HG03469 (cell line): Measurements from ENCODE around the gene NPFF.
A peak's percentile ranks its signal among the peaks of the same experiment; 100 is the strongest.
"Not testable (repeated sequence)": the region's sequence is repeated elsewhere in the genome, so short reads cannot be mapped to it uniquely, and the experiment has no call there.

Experiments
- ATAC-seq: cut with Tn5 transposase; IDR thresholded peaks from one replicate; pipeline ENCODE4 v1.9.1; 2021; ENCODE audit warnings: mild to moderate bottlenecking, moderate library complexity, moderate number of reproducible peaks; ENCODE audit not compliant: unreplicated experiment

The NPFF gene

DNA sequence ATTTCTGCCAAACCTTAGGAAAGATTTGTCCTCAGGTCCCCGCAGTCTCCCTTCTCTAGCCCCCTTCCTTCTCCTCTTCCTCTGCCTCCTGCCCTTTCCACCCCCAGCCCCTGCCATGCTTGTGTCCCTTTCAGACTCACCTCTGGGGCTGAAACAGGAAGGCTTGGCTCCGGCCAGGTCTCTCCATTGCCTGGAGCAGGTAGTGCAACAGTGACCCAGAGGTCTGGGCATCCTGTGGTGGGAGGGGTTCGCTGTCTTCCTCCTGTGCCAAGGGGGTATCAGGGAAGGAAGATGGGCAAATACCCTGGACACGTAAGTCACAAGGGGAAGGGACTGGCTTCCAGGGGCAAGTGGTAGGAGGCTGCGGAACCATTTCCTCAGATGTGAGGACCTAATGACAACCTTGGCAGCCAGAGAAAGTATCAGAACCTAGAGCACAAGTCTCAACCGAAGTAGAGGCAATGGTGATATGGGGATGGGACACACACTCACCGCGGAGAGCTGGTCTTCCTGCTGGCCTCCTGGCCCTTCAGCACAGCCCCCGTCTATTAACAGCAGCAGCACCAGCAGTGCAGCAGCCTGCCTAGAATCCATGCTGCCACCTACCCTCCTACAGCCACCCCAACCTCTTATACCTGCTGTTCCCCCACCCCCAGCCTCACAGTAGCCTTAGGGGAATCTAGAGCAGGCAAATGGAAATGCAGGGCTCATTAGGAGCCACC is at the start of gene NPFF:
Gene NPFF (minus strand): TSS at position 604 of the 722 bp plus-strand sequence. CDS start 10 bp downstream, at position 594.
- no peak for ATAC-seq

DNA sequence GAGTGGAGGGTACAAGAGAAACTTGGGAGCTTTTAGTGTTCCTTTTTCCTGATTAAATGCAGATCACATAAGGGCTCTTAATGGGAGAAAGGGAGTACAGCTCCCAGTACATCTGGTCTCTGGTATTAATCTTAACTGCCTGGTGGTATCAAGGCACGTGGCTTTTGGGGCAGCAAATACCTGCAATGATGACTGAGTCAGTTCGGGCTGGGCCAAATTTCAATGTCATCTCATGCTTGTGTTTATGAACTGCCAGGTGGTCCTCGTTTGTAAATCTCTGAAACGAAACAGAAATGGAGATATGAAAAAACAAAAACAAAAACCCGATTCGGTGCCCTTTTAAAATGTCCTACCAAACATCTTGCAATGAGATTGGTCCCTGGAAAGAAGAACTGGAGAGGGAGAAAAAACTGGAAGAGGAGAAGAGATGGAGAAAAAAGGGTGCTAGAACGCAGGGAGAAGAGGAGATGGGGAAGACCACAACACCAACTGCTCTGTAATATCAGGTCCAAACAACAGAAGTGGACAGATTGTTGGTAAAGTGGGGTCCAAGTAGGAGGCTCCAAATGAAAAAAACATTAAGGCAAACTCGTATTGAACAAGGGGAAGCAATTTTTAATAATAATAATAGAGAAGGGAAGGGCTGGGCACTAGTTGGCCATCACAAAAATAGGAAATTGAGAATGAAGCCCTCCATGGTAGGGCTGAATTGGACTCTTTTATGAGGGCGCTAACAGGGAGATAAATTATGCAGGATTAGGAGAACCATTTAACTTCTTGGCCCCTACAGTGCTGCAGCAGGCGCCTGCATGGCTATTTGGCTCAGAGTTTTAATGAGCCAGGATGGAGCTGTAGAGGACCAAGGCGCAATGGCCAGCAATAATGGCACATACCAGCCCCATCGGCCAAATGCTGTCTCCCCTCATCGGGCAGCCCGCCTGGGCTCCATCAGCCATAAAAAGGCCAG is 45.4 kb upstream of the NPFF start:
- ATAC-seq: no peak

GRCh38 chr12:53551889-53552291 is 44.6 kb upstream of the NPFF start:
- no peak for ATAC-seq

DNA sequence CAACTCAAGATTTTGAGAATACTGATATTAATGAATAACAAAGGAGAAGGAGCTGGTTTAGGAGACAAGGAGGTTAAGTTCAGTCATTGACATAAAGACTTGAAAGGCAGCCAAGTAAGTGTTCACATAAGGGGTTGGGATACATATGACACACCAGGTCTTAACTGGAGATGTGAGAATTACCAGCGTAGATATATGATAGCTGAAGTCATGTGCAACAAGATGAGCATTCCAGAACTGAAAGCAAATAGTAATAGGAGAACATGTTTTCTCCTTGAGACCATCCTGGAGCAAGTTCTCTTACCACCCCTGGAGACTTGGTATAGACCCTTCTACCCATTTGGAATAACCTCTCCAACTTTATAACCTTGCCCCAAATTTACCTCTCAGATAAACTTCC is 43.3 kb upstream of the NPFF start:
- ATAC-seq: no peak

DNA sequence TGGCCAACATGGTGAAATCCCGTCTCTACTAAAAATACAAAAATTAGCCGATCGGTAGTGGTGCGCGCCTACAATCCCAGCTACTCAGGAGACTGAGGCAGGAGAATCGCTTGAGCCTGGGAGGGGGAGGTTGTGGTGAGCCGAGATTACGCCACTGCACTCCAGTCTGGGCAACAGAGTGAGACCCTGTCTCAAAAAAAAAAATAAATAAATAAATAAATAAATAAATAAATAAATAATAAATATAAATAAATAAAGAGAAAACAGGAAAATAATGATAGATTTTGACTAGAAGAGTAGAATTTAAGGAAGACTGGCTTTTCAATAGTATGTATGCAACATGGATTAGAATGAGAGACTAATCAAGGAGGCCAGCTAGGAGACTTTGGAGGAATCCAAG is 42.8 kb upstream of the NPFF start:
- ATAC-seq: not testable (repeated sequence)

- not testable (repeated sequence) for ATAC-seq
These were observed 41.1 kb upstream of the NPFF start for GRCh38 chr12:53548354-53548753.

GRCh38 chr12:53543539-53543938 is 36.3 kb upstream of the NPFF start:
- ATAC-seq: peak; percentile 76

DNA sequence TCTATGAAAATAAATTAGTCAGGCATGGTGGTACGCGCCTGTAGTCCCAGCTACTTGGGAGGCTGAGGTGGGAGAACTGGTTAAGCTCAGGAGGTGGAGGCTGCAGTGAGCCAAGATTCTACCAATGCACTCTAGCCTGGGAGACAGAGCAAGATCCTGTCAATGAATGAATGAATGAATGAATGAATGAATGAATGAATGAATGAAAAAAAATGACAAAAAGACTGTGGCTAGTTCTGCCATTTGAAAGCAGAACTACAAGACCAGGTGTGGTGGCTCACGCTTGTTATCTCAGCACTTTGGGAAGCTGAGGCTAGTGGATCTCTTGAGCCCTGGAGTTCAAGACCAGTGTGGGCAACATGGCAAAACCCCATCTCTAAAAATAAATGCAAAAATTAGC is 32.2 kb upstream of the NPFF start:
- no peak for ATAC-seq

DNA sequence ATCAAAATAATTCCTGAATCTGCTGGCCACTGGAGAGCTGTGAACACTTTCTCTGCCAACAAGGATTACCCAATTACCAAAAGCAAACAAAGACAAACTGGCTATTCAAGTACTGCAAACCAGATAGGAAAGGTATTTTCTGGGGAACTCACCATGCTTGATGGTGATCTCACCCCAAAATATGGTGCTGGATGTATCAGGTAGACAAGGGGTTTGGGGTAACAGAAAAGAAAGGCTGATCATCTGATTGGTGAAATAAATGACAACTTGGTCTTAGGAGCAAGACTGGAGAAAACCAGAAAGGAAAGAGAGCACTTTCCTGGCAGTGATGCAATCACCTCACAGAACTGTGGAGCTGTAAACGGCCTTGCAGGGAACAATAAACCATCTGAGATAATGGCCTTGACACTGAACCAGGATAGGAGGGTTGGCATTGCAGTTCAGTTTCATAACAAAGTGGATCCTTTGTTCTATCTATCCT is 31.0 kb upstream of the NPFF start:
- ATAC-seq: no peak

GRCh38 chr12:53536962-53537361 is 29.7 kb upstream of the NPFF start:
- no peak for ATAC-seq

- no peak for ATAC-seq
These were observed 26.2 kb upstream of the NPFF start for GRCh38 chr12:53533471-53533870.

- ATAC-seq: no peak
These were observed 25.5 kb upstream of the NPFF start for GRCh38 chr12:53532524-53533445.

DNA sequence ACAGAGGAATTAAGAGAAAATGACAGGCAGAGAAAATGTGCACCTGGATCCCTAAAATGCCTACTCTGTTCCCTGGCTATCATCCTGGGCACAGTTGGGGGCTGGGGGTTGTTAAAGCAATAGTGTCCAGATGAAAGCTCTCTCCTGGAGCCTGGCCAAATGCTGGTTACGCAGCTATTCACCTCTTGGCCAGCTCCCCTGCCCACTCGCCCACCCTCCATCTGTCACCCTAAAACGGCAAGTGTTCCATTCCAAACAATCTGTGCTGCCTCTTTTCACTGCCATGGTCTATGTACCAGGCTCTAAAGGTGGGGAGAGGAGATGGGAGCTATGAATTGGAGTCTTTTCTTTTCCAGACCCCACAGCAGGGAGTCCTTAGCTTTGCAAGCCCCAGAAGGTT is 24.7 kb upstream of the NPFF start:
- ATAC-seq: no peak

DNA sequence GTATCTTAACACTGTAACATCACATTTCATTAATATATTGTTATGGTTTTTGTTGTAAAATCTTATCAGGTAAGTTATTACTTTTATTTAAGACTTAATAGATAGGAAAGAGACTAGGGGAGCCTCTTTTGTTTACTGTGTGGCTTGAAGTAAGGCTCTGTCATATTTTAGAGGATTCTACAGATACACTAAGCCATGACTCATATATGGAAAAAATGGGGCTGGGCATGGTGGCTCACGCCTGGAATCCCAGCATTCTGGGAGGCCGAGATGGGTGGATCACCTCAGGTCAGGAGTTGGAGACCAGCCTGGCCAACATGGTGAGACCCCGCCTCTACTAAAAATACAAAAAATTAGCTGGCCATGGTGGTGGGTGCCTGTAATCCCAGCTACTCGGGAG is 23.6 kb upstream of the NPFF start:
- ATAC-seq: no peak

DNA sequence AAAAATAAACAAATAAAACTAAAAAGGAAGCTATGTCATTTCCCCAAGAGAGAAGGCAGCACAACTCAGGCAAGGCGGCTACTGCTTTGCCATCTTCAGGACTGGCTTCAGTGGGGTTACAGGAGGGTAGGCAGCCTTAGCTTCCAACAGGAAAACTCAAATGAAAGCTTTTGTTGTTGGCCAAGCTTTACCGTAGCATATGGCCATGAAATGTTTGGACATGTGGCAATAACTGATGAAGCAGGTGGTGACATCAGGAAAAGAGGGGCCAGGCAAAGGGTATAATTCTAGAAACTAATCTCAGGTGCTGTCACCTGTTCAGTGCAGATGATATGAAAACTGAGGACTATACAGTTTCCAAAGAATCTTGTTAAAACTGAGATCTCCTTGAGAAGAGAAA is 22.8 kb upstream of the NPFF start:
- no peak for ATAC-seq

- no peak for ATAC-seq
These were observed 17.2 kb upstream of the NPFF start for GRCh38 chr12:53524476-53524875.

DNA sequence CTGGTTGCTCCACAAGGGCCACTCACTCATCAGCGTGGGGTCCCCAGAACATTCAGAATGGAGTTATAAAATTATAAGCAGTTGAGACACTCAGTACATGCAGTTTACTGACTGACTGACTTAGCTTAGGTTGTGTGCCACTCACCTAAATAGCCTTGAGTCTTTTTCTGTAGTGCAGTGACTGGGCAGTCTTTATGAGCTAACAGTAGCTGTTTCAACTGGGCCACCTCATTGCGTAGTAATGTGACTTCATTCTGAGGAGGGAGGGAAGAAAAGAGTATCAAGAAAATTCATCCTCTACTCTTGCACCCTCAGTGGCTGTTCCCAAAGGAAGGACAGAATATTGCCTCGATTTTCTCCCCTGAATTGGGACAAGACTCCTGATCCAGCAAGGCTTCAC is 15.8 kb upstream of the NPFF start:
- ATAC-seq: no peak

DNA sequence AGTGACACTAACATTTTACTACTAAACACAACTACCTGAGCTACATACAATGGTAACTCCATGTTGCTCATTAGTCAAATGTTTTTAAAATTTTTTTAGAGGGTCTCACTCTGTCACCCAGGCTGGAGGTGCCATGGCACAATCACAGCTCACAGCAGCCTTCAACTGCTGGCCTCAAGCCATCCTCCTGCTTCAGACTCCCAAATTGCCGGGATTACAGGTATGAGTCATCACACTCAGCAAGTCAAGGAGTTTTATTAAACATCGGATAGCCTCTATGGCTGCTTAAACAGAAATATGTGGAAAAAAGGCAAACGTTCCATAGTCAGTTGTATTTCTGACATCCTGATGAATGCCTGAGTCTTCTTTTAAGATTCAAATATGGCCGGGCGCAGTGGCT is 11.1 kb upstream of the NPFF start:
- no peak for ATAC-seq

- no peak for ATAC-seq
These were observed 9.6 kb upstream of the NPFF start for GRCh38 chr12:53516758-53517455.

DNA sequence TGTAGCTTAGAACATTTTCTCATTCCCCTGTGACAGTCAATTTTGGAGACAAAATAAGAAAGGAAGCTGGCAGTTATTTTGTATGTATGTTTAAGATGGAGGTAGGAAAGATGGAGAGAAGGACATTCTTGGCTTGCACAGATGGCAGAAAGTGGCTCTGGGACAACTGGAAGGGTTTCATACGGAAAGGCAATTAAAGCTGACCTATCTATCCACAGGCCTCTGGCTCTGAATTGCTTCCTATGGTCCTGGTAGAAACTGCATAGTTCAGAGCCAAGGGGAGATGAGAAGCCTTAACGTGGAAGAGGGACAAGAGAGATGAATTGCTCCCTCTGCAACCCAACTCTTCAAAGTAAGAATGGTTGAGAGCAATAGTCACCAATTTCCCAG is 8.0 kb upstream of the NPFF start:
- no peak for ATAC-seq
